Urinary bladder (tissue), 4 donors: Measurements from ENCODE around the gene SHISA8. TPM values are rescaled to one million over a fixed set of nuclear protein-coding genes. Genes with fewer than 3 reads are reported as not detected.

Source experiments
- DNase-seq: peaks from one replicate; pipeline ENCODE4 v3.0.0-alpha.2; 2015; ENCODE audit errors: extremely low spot score
- H3K27ac ChIP-seq: one replicate; pipeline ENCODE4 v1.5.1; 2013; ENCODE audit warnings: low read depth, mild to moderate bottlenecking, moderate library complexity
- H3K36me3 ChIP-seq: one replicate; pipeline ENCODE4 v1.6.1; 2013; ENCODE audit warnings: mild to moderate bottlenecking, moderate library complexity; ENCODE audit not compliant: insufficient read depth
- H3K4me1 ChIP-seq: one replicate; pipeline ENCODE4 v1.6.1; 2013; ENCODE audit warnings: mild to moderate bottlenecking, moderate library complexity; ENCODE audit not compliant: insufficient read depth
- H3K4me3 ChIP-seq: one replicate; pipeline ENCODE4 v1.5.1; 2013; ENCODE audit warnings: low read depth, low read length
- WGBS: extraction: QIAGEN DNeasy Blood & Tissue Kit; methylation state at CpG from one replicate; pipeline ENCODE4 v1.1.7; 2013; 5-methylcytosine and 5-hydroxymethylcytosine counted together
- polyA plus RNA-seq: library from polyadenylated mRNA; stranded (reverse); fragments of 200-250 nt; gene quantifications from one replicate; pipeline ENCODE4 v1.2.3, GENCODE V29; 2013
- total RNA-seq: library from RNA; depleted of rRNA; stranded (reverse); fragments of >200 nt; gene quantifications from one replicate; pipeline ENCODE4 v1.2.3, GENCODE V29; 2014
- donor health status: healthy with polysubstance abuse.
- donor health status: healthy.

Gene SHISA8
- total and polyA plus RNA-seq, 2 donors = not detected

GRCh38 chr22:41940832-41941765, 26.2 kb upstream of the SHISA8 start:
- Histone ChIP-seq H3K4me1 (no peaks in the 10 kb centered on the region), H3K4me3 (no peak overlapping the region), H3K27ac (peak overlapping the region; percentile 59), H3K36me3 (no peaks in the 10 kb centered on the region)
- no peak for DNase-seq
- 47% methylated on average over 13 of the region's 13 CpGs for WGBS

- 79% methylated on average over 13 of the region's 13 CpGs for WGBS
- Histone ChIP-seq H3K36me3 (no peaks in the 10 kb centered on the region), H3K27ac (peak overlapping the region; percentile 59), H3K4me3 (no peak overlapping the region), H3K4me1 (no peaks in the 10 kb centered on the region)
- DNase-seq = no peak
Measured at GRCh38 chr22:41939981-41940831, 25.3 kb upstream of the SHISA8 start.

GRCh38 chr22:41936894-41937169, 22.0 kb upstream of the SHISA8 start:
- no peak for DNase-seq
- WGBS = 88% methylated on average over 2 of the region's 2 CpGs
- Histone ChIP-seq H3K4me3 (no peak overlapping the region), H3K36me3 (no peaks in the 10 kb centered on the region), H3K27ac (no peak overlapping the region), H3K4me1 (no peaks in the 10 kb centered on the region)

- WGBS = 94% methylated on average over 9 of the region's 9 CpGs
Measured at GRCh38 chr22:41935509-41935908, 20.6 kb upstream of the SHISA8 start.

GRCh38 chr22:41935015-41935351, 20.1 kb upstream of the SHISA8 start:
- 88% methylated on average over 4 of the region's 4 CpGs for WGBS
- DNase-seq = no peak

More at GRCh38 chr22:41935509-41935908, 20.6 kb upstream of the SHISA8 start:
- Histone ChIP-seq H3K36me3 (no peaks in the 10 kb centered on the region), H3K4me3 (no peak overlapping the region), H3K4me1 (no peaks in the 10 kb centered on the region), H3K27ac (no peak overlapping the region)
- DNase-seq = no peak

GRCh38 chr22:41934284-41935014, 19.6 kb upstream of the SHISA8 start:
- DNase-seq = no peak
- H3K4me1 ChIP-seq = no peaks in the 10 kb centered on the region
- 95% methylated on average over 17 of the region's 17 CpGs for WGBS
- no peak overlapping the region for H3K27ac ChIP-seq
- no peaks in the 10 kb centered on the region for H3K36me3 ChIP-seq
- no peak overlapping the region for H3K4me3 ChIP-seq

More at GRCh38 chr22:41935015-41935351, 20.1 kb upstream of the SHISA8 start:
- no peak overlapping the region for H3K27ac ChIP-seq
- no peaks in the 10 kb centered on the region for H3K36me3 ChIP-seq
- H3K4me3 ChIP-seq = no peak overlapping the region
- no peaks in the 10 kb centered on the region for H3K4me1 ChIP-seq

GRCh38 chr22:41933411-41934177, 18.7 kb upstream of the SHISA8 start:
- H3K36me3 ChIP-seq = no peaks in the 10 kb centered on the region
- H3K27ac ChIP-seq = no peak overlapping the region
- no peak for DNase-seq
- H3K4me3 ChIP-seq = no peak overlapping the region
- 88% methylated on average over 16 of the region's 16 CpGs for WGBS
- H3K4me1 ChIP-seq = no peaks in the 10 kb centered on the region

- 94% methylated on average over 12 of the region's 12 CpGs for WGBS
- H3K4me3 ChIP-seq = no peak overlapping the region
Measured at GRCh38 chr22:41932353-41932752, 17.5 kb upstream of the SHISA8 start.

GRCh38 chr22:41931701-41932269, 16.9 kb upstream of the SHISA8 start:
- WGBS = 81% methylated on average over 10 of the region's 10 CpGs
- no peaks in the 10 kb centered on the region for H3K4me1 ChIP-seq
- no peaks in the 10 kb centered on the region for H3K36me3 ChIP-seq
- no peak overlapping the region for H3K4me3 ChIP-seq
- no peak overlapping the region for H3K27ac ChIP-seq
- no peak for DNase-seq

More at GRCh38 chr22:41932353-41932752, 17.5 kb upstream of the SHISA8 start:
- Histone ChIP-seq H3K36me3 (no peaks in the 10 kb centered on the region), H3K27ac (no peak overlapping the region), H3K4me1 (no peaks in the 10 kb centered on the region)
- DNase-seq = no peak

- Histone ChIP-seq H3K4me1 (no peaks in the 10 kb centered on the region), H3K27ac (no peak overlapping the region), H3K36me3 (no peaks in the 10 kb centered on the region), H3K4me3 (no peak overlapping the region)
- DNase-seq = no peak
- 76% methylated on average over 8 of the region's 8 CpGs for WGBS
Measured at GRCh38 chr22:41929418-41929810, 14.5 kb upstream of the SHISA8 start.

- no peaks in the 10 kb centered on the region for H3K36me3 ChIP-seq
- 83% methylated on average over 14 of the region's 14 CpGs for WGBS
- DNase-seq = no peak
Measured at GRCh38 chr22:41928593-41929417, 13.9 kb upstream of the SHISA8 start.

GRCh38 chr22:41927813-41928212, 12.9 kb upstream of the SHISA8 start:
- no peak for DNase-seq
- H3K36me3 ChIP-seq = no peaks in the 10 kb centered on the region
- H3K27ac ChIP-seq = no peak overlapping the region
- H3K4me1 ChIP-seq = no peaks in the 10 kb centered on the region
- WGBS = 77% methylated on average over 6 of the region's 6 CpGs
- no peak overlapping the region for H3K4me3 ChIP-seq

More at GRCh38 chr22:41928593-41929417, 13.9 kb upstream of the SHISA8 start:
- no peak overlapping the region for H3K4me3 ChIP-seq
- no peaks in the 10 kb centered on the region for H3K4me1 ChIP-seq
- H3K27ac ChIP-seq = no peak overlapping the region
